ENCODE data around the gene PDC.

DNA sequence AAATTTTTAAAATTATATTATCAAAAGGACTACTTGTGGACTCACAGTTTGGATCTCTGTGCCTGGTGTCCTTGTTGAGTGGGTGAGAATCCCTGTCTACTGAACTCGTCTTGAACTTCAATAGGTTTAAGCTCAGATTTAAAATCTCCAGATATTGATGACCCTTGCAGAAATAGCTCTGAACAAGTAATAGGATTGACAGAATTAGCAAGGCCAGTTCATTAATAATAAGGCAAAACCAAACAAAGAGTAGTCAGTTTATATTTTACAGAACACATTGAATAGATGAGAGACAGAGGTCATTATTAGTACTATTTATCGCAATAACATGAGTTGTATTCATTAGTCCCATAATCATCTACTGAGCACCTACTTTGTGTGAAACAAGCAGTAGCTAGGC lies at the start of gene PDC:
- TF ChIP-seq, protein P1, sequence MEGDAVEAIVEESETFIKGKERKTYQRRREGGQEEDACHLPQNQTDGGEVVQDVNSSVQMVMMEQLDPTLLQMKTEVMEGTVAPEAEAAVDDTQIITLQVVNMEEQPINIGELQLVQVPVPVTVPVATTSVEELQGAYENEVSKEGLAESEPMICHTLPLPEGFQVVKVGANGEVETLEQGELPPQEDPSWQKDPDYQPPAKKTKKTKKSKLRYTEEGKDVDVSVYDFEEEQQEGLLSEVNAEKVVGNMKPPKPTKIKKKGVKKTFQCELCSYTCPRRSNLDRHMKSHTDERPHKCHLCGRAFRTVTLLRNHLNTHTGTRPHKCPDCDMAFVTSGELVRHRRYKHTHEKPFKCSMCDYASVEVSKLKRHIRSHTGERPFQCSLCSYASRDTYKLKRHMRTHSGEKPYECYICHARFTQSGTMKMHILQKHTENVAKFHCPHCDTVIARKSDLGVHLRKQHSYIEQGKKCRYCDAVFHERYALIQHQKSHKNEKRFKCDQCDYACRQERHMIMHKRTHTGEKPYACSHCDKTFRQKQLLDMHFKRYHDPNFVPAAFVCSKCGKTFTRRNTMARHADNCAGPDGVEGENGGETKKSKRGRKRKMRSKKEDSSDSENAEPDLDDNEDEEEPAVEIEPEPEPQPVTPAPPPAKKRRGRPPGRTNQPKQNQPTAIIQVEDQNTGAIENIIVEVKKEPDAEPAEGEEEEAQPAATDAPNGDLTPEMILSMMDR (IDR thresholded peaks at IDR 0.05), result no peak
- TF ChIP-seq, protein P2, sequence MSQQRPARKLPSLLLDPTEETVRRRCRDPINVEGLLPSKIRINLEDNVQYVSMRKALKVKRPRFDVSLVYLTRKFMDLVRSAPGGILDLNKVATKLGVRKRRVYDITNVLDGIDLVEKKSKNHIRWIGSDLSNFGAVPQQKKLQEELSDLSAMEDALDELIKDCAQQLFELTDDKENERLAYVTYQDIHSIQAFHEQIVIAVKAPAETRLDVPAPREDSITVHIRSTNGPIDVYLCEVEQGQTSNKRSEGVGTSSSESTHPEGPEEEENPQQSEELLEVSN (IDR thresholded peaks at IDR 0.05; ENCODE audit: borderline replicate concordance, low read depth), result no peak
